Measurements from ENCODE around the gene HOXB4. TPM values are rescaled to one million over a fixed set of nuclear protein-coding genes. Genes with fewer than 3 reads are reported as not detected.

The HOXB4 gene
- total RNA-seq, 1 experiment from 2014 or later, result 0.21 TPM

DNA sequence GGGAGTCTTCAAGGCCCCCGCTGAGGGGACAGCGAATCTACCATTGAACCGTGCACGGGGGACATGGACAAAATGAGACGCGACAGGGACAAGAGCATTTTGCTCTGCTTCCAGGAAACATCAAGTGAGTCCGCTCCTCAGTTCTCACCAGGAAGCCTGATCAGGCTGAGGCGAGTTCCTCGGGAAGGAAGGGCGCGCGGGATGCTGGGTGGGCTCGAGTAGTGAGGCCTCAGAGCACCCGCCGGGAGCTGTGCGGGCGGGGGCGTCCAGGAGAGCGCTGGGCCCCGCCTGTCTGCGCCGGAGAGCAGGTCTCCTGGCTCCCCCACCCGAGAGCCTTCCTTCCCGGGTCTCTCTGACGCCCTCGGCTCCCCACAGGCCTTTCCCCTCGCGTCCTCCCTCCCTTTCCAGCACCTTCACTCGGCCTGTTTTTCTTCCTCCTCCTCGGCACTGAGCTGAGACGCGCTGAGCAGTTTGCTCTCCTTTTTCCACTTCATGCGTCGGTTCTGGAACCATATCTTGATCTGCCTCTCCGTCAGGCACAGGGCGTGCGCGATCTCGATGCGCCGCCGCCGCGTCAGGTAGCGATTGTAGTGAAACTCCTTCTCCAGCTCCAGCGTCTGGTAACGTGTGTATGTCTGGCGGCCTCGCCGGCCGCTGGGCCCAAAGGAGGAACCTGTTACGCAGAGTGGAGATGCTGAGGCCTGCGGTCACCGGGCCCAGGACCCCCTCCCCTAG, 18.0 kb upstream of the HOXB4 start:
- no peak overlapping the region for H3K4me3 Mint-ChIP-seq (ENCODE audit: unreplicated experiment)
- intact Hi-C loops (cut with micrococcal nuclease), result loop anchor here (2.0 kb wide), 1 partner anchor 259 kb away; no protein-coding TSS in a partner anchor
- no peak for TF ChIP-seq CTCF (IDR thresholded peaks at IDR 0.05; ENCODE audit: unreplicated experiment)
- CTCF ChIA-PET, result interaction anchor here (0.6 to 0.8 kb wide), 2 partner anchors 117 to 775 kb away, joined by 3 to 4 read pairs; no protein-coding TSS in a partner anchor
- no peaks in the 10 kb centered on the region for H3K36me3 Mint-ChIP-seq (ENCODE audit: insufficient read depth, unreplicated experiment)
- H3K27me3 Mint-ChIP-seq (ENCODE audit: insufficient read depth, unreplicated experiment), result peaks cover 44% of the 10 kb centered on the region
- no peaks in the 10 kb centered on the region for H3K4me1 Mint-ChIP-seq (ENCODE audit: insufficient read depth, unreplicated experiment)
- no peak overlapping the region for H3K27ac Mint-ChIP-seq (ENCODE audit: low read depth, unreplicated experiment)
- no TSS peak for BruUV-seq (replicated peaks)
- no peak for DNase-seq (ENCODE audit: unreplicated experiment)
- no peaks in the 10 kb centered on the region for H3K9me3 Mint-ChIP-seq (ENCODE audit: unreplicated experiment)
- POLR2A ChIA-PET, result no interaction called here

GRCh38 chr17:48595278-48595999, 17.3 kb upstream of the HOXB4 start:
- Mint-ChIP-seq H3K36me3 (ENCODE audit: insufficient read depth, unreplicated experiment) (no peaks in the 10 kb centered on the region), H3K9me3 (ENCODE audit: unreplicated experiment) (no peaks in the 10 kb centered on the region), H3K27me3 (ENCODE audit: insufficient read depth, unreplicated experiment) (peaks cover 37% of the 10 kb centered on the region), H3K27ac (ENCODE audit: low read depth, unreplicated experiment) (no peak overlapping the region), H3K4me3 (ENCODE audit: unreplicated experiment) (no peak overlapping the region), H3K4me1 (ENCODE audit: insufficient read depth, unreplicated experiment) (no peaks in the 10 kb centered on the region)
- DNase-seq (ENCODE audit: unreplicated experiment), result no peak
- no peak for TF ChIP-seq CTCF (IDR thresholded peaks at IDR 0.05; ENCODE audit: unreplicated experiment)
- intact Hi-C loops (cut with micrococcal nuclease), result loop anchor here (2.0 kb wide), 1 partner anchor 259 kb away; no protein-coding TSS in a partner anchor
- ChIA-PET POLR2A (interaction anchor here (1.0 kb wide), 1 partner anchor 287 kb away, joined by 3 read pairs; no protein-coding TSS in a partner anchor), CTCF (interaction anchor here (0.6 to 1.2 kb wide), 4 partner anchors 9 to 116 kb away, joined by 3 to 4 read pairs (median 4); no protein-coding TSS in a partner anchor)
- BruUV-seq (replicated peaks), result no TSS peak

GRCh38 chr17:48594538-48595277, 16.6 kb upstream of the HOXB4 start:
- H3K27ac Mint-ChIP-seq (ENCODE audit: low read depth, unreplicated experiment), result no peak overlapping the region
- no TSS peak for BruUV-seq (replicated peaks)
- POLR2A ChIA-PET, result interaction anchor here (1.0 kb wide), 1 partner anchor 286 kb away, joined by 3 read pairs; no protein-coding TSS in a partner anchor
- CTCF ChIA-PET, result interaction anchor here (0.6 to 1.7 kb wide), 9 partner anchors 10 to 348 kb away, joined by 3 to 5 read pairs (median 3); no protein-coding TSS in a partner anchor
- H3K9me3 Mint-ChIP-seq (ENCODE audit: unreplicated experiment), result no peaks in the 10 kb centered on the region
- H3K27me3 Mint-ChIP-seq (ENCODE audit: insufficient read depth, unreplicated experiment), result peaks cover 30% of the 10 kb centered on the region
- DNase-seq (ENCODE audit: unreplicated experiment), result no peak
- no peaks in the 10 kb centered on the region for H3K36me3 Mint-ChIP-seq (ENCODE audit: insufficient read depth, unreplicated experiment)
- H3K4me3 Mint-ChIP-seq (ENCODE audit: unreplicated experiment), result no peak overlapping the region
- intact Hi-C loops (cut with micrococcal nuclease), result loop anchor here (2.0 kb wide), 1 partner anchor 258 kb away; no protein-coding TSS in a partner anchor
- TF ChIP-seq CTCF (IDR thresholded peaks at IDR 0.05; ENCODE audit: unreplicated experiment), result no peak
- no peaks in the 10 kb centered on the region for H3K4me1 Mint-ChIP-seq (ENCODE audit: insufficient read depth, unreplicated experiment)
